Lung (tissue), 12 donors: ENCODE data around the gene CSGALNACT2. TPM values are rescaled to one million over a fixed set of nuclear protein-coding genes. Genes with fewer than 3 reads are reported as not detected.

Experiments used
- ATAC-seq: fragments of 200-7000 bp; cut with Tn5 transposase; one replicate; pipeline ENCODE4 v1.9.1; 2020; ENCODE audit warnings: moderate number of reproducible peaks; ENCODE audit not compliant: insufficient read depth, low FRiP score
- DNase-seq, 3 donors: peaks; one replicate each; pipeline ENCODE4 v3.0.0-alpha.2; 2013 to 2017
- H3K27ac ChIP-seq, 2 donors: one replicate each; pipeline ENCODE4 v1.5.1; 2013; ENCODE audit warnings: mild to moderate bottlenecking in 2 of 2, moderate library complexity in 2 of 2, control low read depth in 1 of 2, inconsistent platforms in 1 of 2, low read depth in 1 of 2, low read length in 1 of 2
- H3K27me3 ChIP-seq, 3 donors: one replicate each; pipeline ENCODE4 v1.5.1; 2013; ENCODE audit warnings: low read length in 2 of 3; ENCODE audit not compliant: control insufficient read depth in 3 of 3, insufficient read depth in 3 of 3
- H3K36me3 ChIP-seq, 4 donors: one replicate each; pipeline ENCODE4 v1.5.1; 2013; ENCODE audit warnings: low read length in 4 of 4, mild to moderate bottlenecking in 1 of 4, moderate library complexity in 1 of 4; ENCODE audit not compliant: control insufficient read depth in 4 of 4, insufficient read depth in 4 of 4
- H3K4me1 ChIP-seq, 5 donors: one replicate each; pipeline ENCODE4 v1.5.1; 2013; ENCODE audit warnings: low read length in 5 of 5, mild to moderate bottlenecking in 2 of 5, moderate library complexity in 1 of 5; ENCODE audit not compliant: control insufficient read depth in 5 of 5, insufficient read depth in 5 of 5
- H3K4me3 ChIP-seq: one replicate; pipeline ENCODE4 v1.5.1; 2013; ENCODE audit warnings: mild to moderate bottlenecking, control low read depth, moderate library complexity
- H3K9ac ChIP-seq, 2 donors: one replicate each; pipeline ENCODE4 v1.5.1; 2013; ENCODE audit warnings: low read length in 2 of 2, control low read depth in 1 of 2; ENCODE audit not compliant: insufficient read depth in 1 of 2
- H3K9me3 ChIP-seq, 4 donors: one replicate each; pipeline ENCODE4 v1.5.1; 2013; ENCODE audit warnings: low read length in 3 of 4, mild to moderate bottlenecking in 1 of 4, moderate library complexity in 1 of 4; ENCODE audit not compliant: control insufficient read depth in 4 of 4, insufficient read depth in 3 of 4
- WGBS, 2 donors: extraction: QIAGEN DNeasy Blood & Tissue Kit; methylation state at CpG; one replicate each; pipeline ENCODE4 v1.1.7; 2013; 5-methylcytosine and 5-hydroxymethylcytosine counted together
- polyA plus RNA-seq, 2 donors: library from polyadenylated mRNA; stranded (reverse); fragments of 200-250 nt; gene quantifications; one replicate each; pipeline ENCODE4 v1.2.1, GENCODE V29; 2013
- total RNA-seq, 2 donors: library from RNA; depleted of rRNA in 1 of 2; stranded (reverse); fragments of >200 nt in 1 of 2; gene quantifications; one replicate each; pipeline ENCODE4 v1.2.1, GENCODE V29; 2014 to 2021
- TF ChIP-seq, protein P1 (sequence below): IDR thresholded peaks from 2 replicates; pipeline ENCODE4 v1.5.1; 2012; ENCODE audit warnings: mild to moderate bottlenecking; ENCODE audit errors: control extremely low read depth, extremely low read depth
- donor health status: control.
- donor health status: control.
- donor health status: Bipolar disorder and iron deficiency.
- donor health status: healthy.
- donor health status: DM: yes; HTN: yes; CAD: no.

The CSGALNACT2 gene
- total and polyA plus RNA-seq, 4 donors = 9.8 to 48.4 (median 33.3) TPM

DNA sequence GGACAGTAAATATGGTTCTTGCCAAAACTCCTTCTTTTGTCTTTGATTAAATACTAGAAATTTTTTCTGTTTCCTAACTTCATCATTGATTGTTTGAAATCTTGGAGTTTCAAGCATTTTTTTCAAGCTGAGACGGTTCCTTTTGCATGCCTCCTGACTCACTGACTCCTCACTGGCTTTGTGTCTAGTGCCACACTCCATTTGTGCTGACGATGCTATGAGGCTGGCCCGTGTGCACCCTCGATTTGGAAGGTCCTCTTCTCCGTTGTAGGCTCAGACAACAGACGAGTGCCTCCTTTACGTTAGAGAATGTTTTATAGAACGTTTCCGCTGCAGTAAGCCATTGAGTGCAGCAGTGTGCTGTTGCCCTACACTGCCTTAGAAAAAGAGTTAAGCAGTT lies 10.8 kb upstream of the CSGALNACT2 start:
- H3K36me3 ChIP-seq = no peaks in the 10 kb centered on the region
- H3K4me1 ChIP-seq = peaks cover 0 to 4% (median 1%) of the 10 kb centered on the region in 5 donors
- no peak for ATAC-seq
- H3K9ac ChIP-seq = no peak overlapping the region
- H3K27me3 ChIP-seq = no peaks in the 10 kb centered on the region
- DNase-seq = peak in 1 of 3 donors; percentile 6
- no peak overlapping the region for H3K4me3 ChIP-seq
- peaks cover 0 to 2% (median 0%) of the 10 kb centered on the region in 4 donors for H3K9me3 ChIP-seq
- TF ChIP-seq, protein P1, sequence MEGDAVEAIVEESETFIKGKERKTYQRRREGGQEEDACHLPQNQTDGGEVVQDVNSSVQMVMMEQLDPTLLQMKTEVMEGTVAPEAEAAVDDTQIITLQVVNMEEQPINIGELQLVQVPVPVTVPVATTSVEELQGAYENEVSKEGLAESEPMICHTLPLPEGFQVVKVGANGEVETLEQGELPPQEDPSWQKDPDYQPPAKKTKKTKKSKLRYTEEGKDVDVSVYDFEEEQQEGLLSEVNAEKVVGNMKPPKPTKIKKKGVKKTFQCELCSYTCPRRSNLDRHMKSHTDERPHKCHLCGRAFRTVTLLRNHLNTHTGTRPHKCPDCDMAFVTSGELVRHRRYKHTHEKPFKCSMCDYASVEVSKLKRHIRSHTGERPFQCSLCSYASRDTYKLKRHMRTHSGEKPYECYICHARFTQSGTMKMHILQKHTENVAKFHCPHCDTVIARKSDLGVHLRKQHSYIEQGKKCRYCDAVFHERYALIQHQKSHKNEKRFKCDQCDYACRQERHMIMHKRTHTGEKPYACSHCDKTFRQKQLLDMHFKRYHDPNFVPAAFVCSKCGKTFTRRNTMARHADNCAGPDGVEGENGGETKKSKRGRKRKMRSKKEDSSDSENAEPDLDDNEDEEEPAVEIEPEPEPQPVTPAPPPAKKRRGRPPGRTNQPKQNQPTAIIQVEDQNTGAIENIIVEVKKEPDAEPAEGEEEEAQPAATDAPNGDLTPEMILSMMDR = no peak
- no peak overlapping the region for H3K27ac ChIP-seq
- WGBS, 2 donors = 69 to 91% methylated on average over 9 of the region's 9 CpGs

DNA sequence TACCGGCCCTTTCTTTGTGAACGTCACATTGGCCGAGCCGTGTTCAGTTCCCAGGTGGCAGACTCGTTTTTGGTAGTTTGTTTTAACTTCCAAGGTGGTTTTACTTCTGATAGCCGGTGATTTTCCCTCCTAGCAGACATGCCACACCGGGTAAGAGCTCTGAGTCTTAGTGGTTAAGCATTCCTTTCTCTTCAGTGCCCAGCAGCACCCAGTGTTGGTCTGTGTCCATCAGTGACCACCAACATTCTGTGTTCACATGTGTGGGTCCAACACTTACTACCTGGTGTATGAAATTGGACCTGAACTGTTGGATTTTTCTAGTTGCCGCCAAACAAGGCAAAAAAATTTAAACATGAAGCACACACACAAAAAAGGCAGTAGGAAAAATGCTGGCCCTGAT lies 9.9 kb upstream of the CSGALNACT2 start:
- Histone ChIP-seq H3K4me3 (no peak overlapping the region), H3K36me3 (no peaks in the 10 kb centered on the region), H3K27me3 (no peaks in the 10 kb centered on the region), H3K9me3 (peaks cover 0 to 2% (median 0%) of the 10 kb centered on the region in 4 donors), H3K4me1 (peaks cover 0 to 4% (median 1%) of the 10 kb centered on the region in 5 donors), H3K9ac (no peak overlapping the region), H3K27ac (no peak overlapping the region)
- 81 to 85% methylated on average over 8 of the region's 8 CpGs for WGBS, 2 donors
- TF ChIP-seq, protein P1 = no peak
- no peak for DNase-seq
- ATAC-seq = no peak

DNA sequence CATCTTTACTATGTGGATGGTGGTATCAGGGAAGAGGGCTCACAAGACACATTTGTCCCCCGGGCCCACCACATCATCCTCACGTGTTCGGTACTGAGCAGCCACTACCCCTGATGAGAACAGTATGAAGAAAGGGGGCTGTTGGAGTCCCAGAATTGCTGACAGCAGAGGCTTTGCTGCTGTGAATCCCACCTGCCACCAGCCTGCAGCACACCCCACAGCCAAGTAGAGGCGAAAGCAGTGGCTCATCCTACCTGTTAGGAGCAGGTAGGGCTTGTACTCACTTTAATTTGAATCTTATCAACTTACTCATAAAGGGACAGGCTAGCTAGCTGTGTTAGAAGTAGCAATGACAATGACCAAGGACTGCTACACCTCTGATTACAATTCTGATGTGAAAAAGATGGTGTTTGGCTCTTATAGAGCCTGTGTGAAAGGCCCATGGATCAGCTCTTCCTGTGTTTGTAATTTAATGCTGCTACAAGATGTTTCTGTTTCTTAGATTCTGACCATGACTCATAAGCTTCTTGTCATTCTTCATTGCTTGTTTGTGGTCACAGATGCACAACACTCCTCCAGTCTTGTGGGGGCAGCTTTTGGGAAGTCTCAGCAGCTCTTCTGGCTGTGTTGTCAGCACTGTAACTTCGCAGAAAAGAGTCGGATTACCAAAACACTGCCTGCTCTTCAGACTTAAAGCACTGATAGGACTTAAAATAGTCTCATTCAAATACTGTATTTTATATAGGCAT lies 9.1 kb upstream of the CSGALNACT2 start:
- Histone ChIP-seq H3K4me1 (peaks cover 0 to 4% (median 1%) of the 10 kb centered on the region in 5 donors), H3K4me3 (no peak overlapping the region), H3K27ac (peak overlapping the region in 1 of 2 donors; percentile 81), H3K27me3 (no peaks in the 10 kb centered on the region), H3K9me3 (peaks cover 0 to 2% (median 0%) of the 10 kb centered on the region in 4 donors), H3K36me3 (no peaks in the 10 kb centered on the region), H3K9ac (no peak overlapping the region)
- ATAC-seq (peak; percentile 45), DNase-seq (peak in 2 of 3 donors; percentile 0 to 35)
- TF ChIP-seq, protein P1 = no peak
- WGBS, 2 donors = 75 to 76% methylated on average over 6 of the region's 6 CpGs
